Measurements from ENCODE around the gene CTIF.

DNA sequence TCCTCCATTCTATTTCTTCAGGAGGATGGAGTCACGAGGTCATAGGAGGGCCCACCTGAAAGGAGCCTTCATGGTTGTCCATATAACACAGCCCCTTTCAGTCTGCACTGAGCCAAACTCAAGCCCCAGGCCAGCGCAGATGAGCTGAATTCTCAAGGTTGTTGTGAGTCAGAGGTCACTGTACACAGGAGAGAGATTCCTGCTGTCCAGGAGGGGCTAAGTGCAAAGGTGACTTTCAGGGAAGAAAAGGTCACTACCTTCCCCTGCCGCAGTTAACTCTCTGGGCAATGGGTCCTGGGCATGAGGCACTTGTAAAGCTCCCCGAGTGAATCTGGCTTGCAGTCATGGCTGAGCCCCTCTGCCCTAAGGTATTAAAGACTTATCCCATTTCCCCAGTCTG, 150.7 kb downstream of the CTIF start:
- TF ChIP-seq EZH2phosphoT487 (IDR thresholded peaks at IDR 0.05; ENCODE audit: borderline replicate concordance, low read length) (no peak), CTCF (conservative IDR thresholded peaks at IDR 0.05; ENCODE audit: low read depth, low read length) (no peak)
